LNCaP clone FGC (cell line): ENCODE measurements around the gene ZFP69.
A peak's percentile ranks its signal among the peaks of the same experiment; 100 is the strongest.

Source experiments
- DNase-seq: peaks from one replicate; pipeline ENCODE4 v3.0.0-alpha.2; 2011; ENCODE audit warnings: low read depth
- H3K4me3 ChIP-seq: 2 replicates; pipeline ENCODE4 v1.5.1; 2011; ENCODE audit warnings: mild to moderate bottlenecking, low read depth, low read length, control low read depth
- CTCF ChIP-seq: IDR thresholded peaks from 2 replicates; pipeline ENCODE4 v1.5.1; 2012; ENCODE audit warnings: mild to moderate bottlenecking; ENCODE audit not compliant: control insufficient read depth, insufficient read depth; ENCODE audit errors: extremely low read depth

ZFP69 gene

GRCh38 chr1:40508375-40509341, 31.6 kb downstream of the ZFP69 start, which contains the start of gene EXO5:
Gene EXO5 (plus strand): TSS chr1:40508767. CDS start chr1:40514545, 5,778 bp downstream.
- no peak for TF ChIP-seq CTCF
- peak; percentile 30 for DNase-seq
- H3K4me3 ChIP-seq = peak within 1 kb of the TSS; percentile 74

GRCh38 chr1:40519517-40519916, 42.4 kb downstream of the ZFP69 start:
- TF ChIP-seq CTCF = no peak
- no peak for DNase-seq
- no peak overlapping the region for H3K4me3 ChIP-seq

GRCh38 chr1:40530735-40531380, 53.8 kb downstream of the ZFP69 start:
- no peak for TF ChIP-seq CTCF
- no peak for DNase-seq
- H3K4me3 ChIP-seq = peak overlapping the region; percentile 86

GRCh38 chr1:40531381-40532061, 54.4 kb downstream of the ZFP69 start, which contains the start of gene ZNF684:
Gene ZNF684 (plus strand): TSS chr1:40531637. CDS start chr1:40533167, 1,530 bp downstream.
- H3K4me3 ChIP-seq = peak within 1 kb of the TSS; percentile 86
- no peak for TF ChIP-seq CTCF
- peak; percentile 88 for DNase-seq

- no peak for DNase-seq
- no peak for TF ChIP-seq CTCF
Observed at GRCh38 chr1:40532062-40532389, 54.9 kb downstream of the ZFP69 start.

GRCh38 chr1:40532844-40533424, 55.8 kb downstream of the ZFP69 start:
- no peak overlapping the region for H3K4me3 ChIP-seq
- peak; percentile 63 for TF ChIP-seq CTCF
- DNase-seq = no peak

More at GRCh38 chr1:40532062-40532389, 54.9 kb downstream of the ZFP69 start:
- peak overlapping the region; percentile 86 for H3K4me3 ChIP-seq
